GM12878 (cell line): ENCODE data around the gene ETV7. TPM values are rescaled to one million over a fixed set of nuclear protein-coding genes. Genes with fewer than 3 reads are reported as not detected.

Source experiments
- ATAC-seq: fragments of 200-7000 bp; cut with Tn5 transposase; 3 replicates; pipeline ENCODE4 v1.9.1; 2020; ENCODE audit warnings: mild to moderate bottlenecking, moderate library complexity
- BruUV-seq: library from RNA; stranded (reverse); fragments of 400-500 nt; replicated peaks from 2 replicates; lab custom pipeline; 2021; lab: Mats Ljungman, UMichigan
- CTCF ChIA-PET: fragments of 300-600 bp; sonication (Branson Sonifier 250); formaldehyde crosslinking; extraction: SDS; loops from one replicate; lab custom pipeline; 2021; ENCODE audit warnings: inconsistent platforms; lab: Yijun Ruan, JAX
- POLR2A ChIA-PET: fragments of 350-600 bp; formaldehyde crosslinking; extraction: SDS; loops from one replicate; lab custom pipeline; 2021; ENCODE audit warnings: inconsistent platforms; lab: Charles Lee
- RAD21 ChIA-PET: fragments of 300-600 bp; sonication (Branson Sonifier 250); formaldehyde crosslinking; loops from one replicate; lab custom pipeline; 2023; ENCODE audit warnings: antibody characterized with exemption; ENCODE audit not compliant: unreplicated experiment; lab: Charles Lee
- SMC1A ChIA-PET: fragments of 300-600 bp; sonication (Branson Sonifier 250); formaldehyde crosslinking; loops from one replicate; lab custom pipeline; 2023; ENCODE audit not compliant: unreplicated experiment, uncharacterized antibody; lab: Charles Lee
- DNase-seq: peaks from one replicate; pipeline ENCODE4 v3.0.0-alpha.2; 2011; ENCODE audit warnings: low read depth, low spot score
- FAIRE-seq: peaks from 3 replicates; lab custom pipeline; 2011; peaks lifted over from hg19 to GRCh38; lab: Jason Lieb, UNC
- H2AFZ ChIP-seq: 2 replicates; pipeline ENCODE4 v1.6.0; 2011; ENCODE audit warnings: low read depth, low read length, control low read depth; ENCODE audit not compliant: control insufficient read depth
- H3K27ac ChIP-seq: 2 replicates; pipeline ENCODE4 v1.5.1; 2011; ENCODE audit warnings: control low read depth; ENCODE audit not compliant: control insufficient read depth, insufficient read depth
- H3K27me3 ChIP-seq, 2 experiments: replicated peaks in 1 of 2; 2 replicates each; pipeline versions ENCODE4 v1.6.0 to v1.6.1; 2011; ENCODE audit warnings: low read length in 1 of 2; ENCODE audit not compliant: control insufficient read depth in 2 of 2, insufficient read depth in 2 of 2
- H3K36me3 ChIP-seq, 2 experiments: 2 replicates each; pipeline ENCODE4 v1.5.1; 2011; ENCODE audit warnings: low read length in 1 of 2; ENCODE audit not compliant: control insufficient read depth in 2 of 2, insufficient read depth in 2 of 2
- H3K4me1 ChIP-seq: 2 replicates; pipeline ENCODE4 v1.6.1; 2011; ENCODE audit warnings: mild to moderate bottlenecking, low read length, moderate library complexity, mixed read lengths; ENCODE audit not compliant: control insufficient read depth, insufficient read depth
- H3K4me2 ChIP-seq: 2 replicates; pipeline ENCODE4 v1.6.0; 2011; ENCODE audit warnings: control low read depth; ENCODE audit not compliant: control insufficient read depth, insufficient read depth
- H3K4me3 ChIP-seq: fragments of 200-600 bp; sonication (generic); 2 replicates; pipeline ENCODE4 v1.5.1; 2016
- H3K79me2 ChIP-seq: 2 replicates; pipeline ENCODE4 v1.6.0; 2011; ENCODE audit warnings: low read length; ENCODE audit not compliant: control insufficient read depth, insufficient read depth
- H3K9ac ChIP-seq: 2 replicates; pipeline ENCODE4 v1.8.0; 2011; ENCODE audit warnings: low read length, control low read depth, mixed read lengths; ENCODE audit not compliant: control insufficient read depth, insufficient read depth
- H3K9me3 ChIP-seq: replicated peaks from 3 replicates; pipeline ENCODE4 v1.5.1; 2011; ENCODE audit warnings: mild to moderate bottlenecking, low read length; ENCODE audit not compliant: control insufficient read depth, insufficient read depth
- H4K20me1 ChIP-seq: 2 replicates; pipeline ENCODE4 v1.6.0; 2011; ENCODE audit not compliant: control insufficient read depth, insufficient read depth
- ATF7 ChIP-seq: fragments of 450-650 bp; IDR thresholded peaks from 2 replicates; pipeline ENCODE4 v1.6.1; 2016; ENCODE audit warnings: low read depth, mild to moderate bottlenecking
- ESRRA ChIP-seq: IDR thresholded peaks from 2 replicates; pipeline ENCODE4 v1.6.1; 2012; ENCODE audit warnings: mild to moderate bottlenecking, low read length, improper control_type of control experiment
- ETV6 ChIP-seq, 2 experiments: fragments of 450-650 bp in 1 of 2; IDR thresholded peaks in 1 of 2; conservative IDR thresholded peaks in 1 of 2; 2 replicates each; pipeline ENCODE4 v1.6.1; 2014; ENCODE audit warnings: antibody characterized with exemption in 1 of 2, borderline replicate concordance in 1 of 2, low read depth in 1 of 2, mild to moderate bottlenecking in 1 of 2, moderate library complexity in 1 of 2
- FOS ChIP-seq: IDR thresholded peaks from 3 replicates; pipeline ENCODE4 v1.6.1; 2011; ENCODE audit warnings: borderline replicate concordance; ENCODE audit not compliant: insufficient read length; ENCODE audit errors: extremely low read depth
- IKZF2 ChIP-seq, 2 experiments: fragments of 450-650 bp; IDR thresholded peaks; 2 replicates each; pipeline ENCODE4 v1.6.1; 2017; ENCODE audit warnings: mild to moderate bottlenecking in 2 of 2, moderate library complexity in 2 of 2
- MEF2B ChIP-seq: fragments of 450-650 bp; IDR thresholded peaks from 2 replicates; pipeline ENCODE4 v1.6.1; 2018; ENCODE audit warnings: mild to moderate bottlenecking, moderate library complexity; ENCODE audit not compliant: partially characterized antibody, poor library complexity, severe bottlenecking
- NFYA ChIP-seq: IDR thresholded peaks from 2 replicates; pipeline ENCODE4 v1.6.1; 2011; ENCODE audit warnings: low read depth, mild to moderate bottlenecking, low read length, improper control_type of control experiment, borderline replicate concordance
- NR2C1 ChIP-seq: fragments of 450-650 bp; IDR thresholded peaks from 2 replicates; pipeline ENCODE4 v1.6.1; 2017; ENCODE audit warnings: antibody characterized with exemption, mild to moderate bottlenecking, moderate library complexity
- RCOR1 ChIP-seq: conservative IDR thresholded peaks from 2 replicates; pipeline ENCODE4 v1.6.1; 2012; ENCODE audit warnings: low read depth, low read length, improper control_type of control experiment
- RFX5 ChIP-seq: IDR thresholded peaks from 2 replicates; pipeline ENCODE4 v1.6.1; 2011; ENCODE audit warnings: low read depth, low read length, improper control_type of control experiment
- SP1 ChIP-seq: IDR thresholded peaks from one replicate; pipeline ENCODE4 v1.6.1; 2011; ENCODE audit warnings: low read depth, low read length
- ZNF622 ChIP-seq: fragments of 450-650 bp; IDR thresholded peaks from 2 replicates; pipeline ENCODE4 v1.6.1; 2017; ENCODE audit warnings: mild to moderate bottlenecking, inconsistent platforms
- WGBS: methylation state at CpG from one replicate; pipeline ENCODE4 v1.1.6; 2016; ENCODE audit warnings: low lambda C conversion rate; ENCODE audit not compliant: insufficient replicate concordance, insufficient coverage; ENCODE audit errors: missing lambda C conversion rate; 5-methylcytosine and 5-hydroxymethylcytosine counted together
- in situ Hi-C: fragments of 300-500 bp; cut with MboI; formaldehyde crosslinking; loops from 9 replicates; pipeline ENCODE4 v1.14.3; 2018; ENCODE audit warnings: mixed read lengths
- intact Hi-C: fragments of 100-400 bp; cut with micrococcal nuclease; formaldehyde crosslinking; loops from one replicate; pipeline ENCODE4 v1.14.2; 2022; ENCODE audit not compliant: unreplicated experiment
- polyA plus RNA-seq, 11 experiments: library from polyadenylated mRNA; depleted of rRNA in 4 of 11; unstranded in 6 of 11; stranded (reverse) in 5 of 11; fragments of >200 nt; fragmentation: Nextera tagmentation in 4 of 11; fragmentation: Illumina TruSeq in 1 of 11; extraction: Ambion mirVana in 4 of 11; extraction: Trizol in 1 of 11; gene quantifications; 1 replicate in 1 of 11; 2 replicates in 10 of 11; pipeline versions ENCODE4 v1.2.1 to v1.2.3, GENCODE V29; 2011 to 2016; ENCODE audit warnings: inconsistent platforms in 2 of 11, missing spikeins in 2 of 11, low read depth in 1 of 11
- total RNA-seq, 4 experiments: library from RNA; depleted of rRNA in 3 of 4; stranded (reverse); fragments of >200 nt in 3 of 4; fragmentation: Illumina TruSeq in 1 of 4; extraction: Trizol in 1 of 4; gene quantifications; 2 replicates each; pipeline versions ENCODE4 v1.2.1 to v1.2.3, GENCODE V29; 2013 to 2021
- TF ChIP-seq, protein P1 (sequence below): fragments of 450-650 bp; IDR thresholded peaks from 2 replicates; pipeline ENCODE4 v1.6.1; 2018; ENCODE audit warnings: mild to moderate bottlenecking, low read depth, moderate library complexity; ENCODE audit not compliant: partially characterized antibody
- TF ChIP-seq, protein P2 (sequence below): IDR thresholded peaks from 2 replicates; pipeline ENCODE4 v1.6.1; 2011; ENCODE audit warnings: low read depth, low read length, improper control_type of control experiment, borderline replicate concordance
- TF ChIP-seq, protein P3 (sequence below): fragments of 450-650 bp; IDR thresholded peaks from 2 replicates; pipeline ENCODE4 v1.6.1; 2017; ENCODE audit warnings: antibody characterized with exemption, mild to moderate bottlenecking, moderate library complexity

Gene ETV7
- total and polyA plus RNA-seq, 10 of the 15 experiments (the other 5 are each of a cell fraction or from before 2014, with no cell fraction given), result 0.04 to 1.8 (median 1.3) TPM

GRCh38 chr6:36364669-36365479 lies 22.6 kb downstream of the ETV7 start:
- H3K79me2 ChIP-seq, result no peaks in the 10 kb centered on the region
- H4K20me1 ChIP-seq, result no peaks in the 10 kb centered on the region
- ChIA-PET POLR2A (interaction anchor here (0.5 to 2.2 kb wide), 9 partner anchors 9 to 223 kb away, joined by 3 to 8 read pairs (median 4); partner anchors contain the start of gene BNIP5), CTCF (interaction anchor here (0.6 to 17.3 kb wide), 8 partner anchors 13 to 400 kb away, joined by 3 to 483 read pairs (median 4); partner anchors contain the start of genes BNIP5 and ETV7), RAD21 (interaction anchor here (0.6 to 1.4 kb wide), 12 partner anchors 8 to 234 kb away, joined by 3 to 9 read pairs (median 4); partner anchors contain the start of gene BNIP5), SMC1A (interaction anchor here (0.6 to 19.6 kb wide), 11 partner anchors 13 to 337 kb away, joined by 3 to 386 read pairs (median 4); partner anchors contain the start of genes BNIP5 and MAPK14)
- no peak overlapping the region; the same call in 1 of the 2 replicates for H3K4me3 ChIP-seq
- ATAC-seq, result peak; percentile 84
- WGBS, result 14% methylated on average over 17 of the region's 19 CpGs
- H2AFZ ChIP-seq, result peak overlapping the region; percentile 88
- in situ Hi-C loops, result no loop called here
- peak overlapping the region; percentile 85 for H3K4me2 ChIP-seq
- intact Hi-C loops, result no loop called here
- peaks cover 34% of the 10 kb centered on the region for H3K4me1 ChIP-seq
- no peaks in the 10 kb centered on the region for H3K27me3 ChIP-seq
- DNase-seq, result no peak
- no TSS peak for BruUV-seq
- no peaks in the 10 kb centered on the region for H3K9me3 ChIP-seq
- FAIRE-seq, result no peak
- no peaks in the 10 kb centered on the region; a peak in 1 of 4 replicates for H3K36me3 ChIP-seq
- H3K9ac ChIP-seq, result peak overlapping the region; percentile 7; the same call in 1 of the 2 replicates
- peak overlapping the region; percentile 81 for H3K27ac ChIP-seq
- TF ChIP-seq ESRRA (no peak), RFX5 (no peak), ZNF622 (no peak), MEF2B (peak; percentile 32), ETV6 (conservative IDR thresholded peaks at IDR 0.05 in 1 of 2, IDR thresholded peaks at IDR 0.05 in 1 of 2; ENCODE audit: borderline replicate concordance in 1 of 2, low read depth in 1 of 2) (no peak), NFYA (no peak), SP1 (no peak), RCOR1 (no peak), ATF7 (no peak), NR2C1 (no peak), FOS (no peak), IKZF2 (IDR thresholded peaks at IDR 0.05) (peak; percentile 75 to 77)
- TF ChIP-seq, protein P1, sequence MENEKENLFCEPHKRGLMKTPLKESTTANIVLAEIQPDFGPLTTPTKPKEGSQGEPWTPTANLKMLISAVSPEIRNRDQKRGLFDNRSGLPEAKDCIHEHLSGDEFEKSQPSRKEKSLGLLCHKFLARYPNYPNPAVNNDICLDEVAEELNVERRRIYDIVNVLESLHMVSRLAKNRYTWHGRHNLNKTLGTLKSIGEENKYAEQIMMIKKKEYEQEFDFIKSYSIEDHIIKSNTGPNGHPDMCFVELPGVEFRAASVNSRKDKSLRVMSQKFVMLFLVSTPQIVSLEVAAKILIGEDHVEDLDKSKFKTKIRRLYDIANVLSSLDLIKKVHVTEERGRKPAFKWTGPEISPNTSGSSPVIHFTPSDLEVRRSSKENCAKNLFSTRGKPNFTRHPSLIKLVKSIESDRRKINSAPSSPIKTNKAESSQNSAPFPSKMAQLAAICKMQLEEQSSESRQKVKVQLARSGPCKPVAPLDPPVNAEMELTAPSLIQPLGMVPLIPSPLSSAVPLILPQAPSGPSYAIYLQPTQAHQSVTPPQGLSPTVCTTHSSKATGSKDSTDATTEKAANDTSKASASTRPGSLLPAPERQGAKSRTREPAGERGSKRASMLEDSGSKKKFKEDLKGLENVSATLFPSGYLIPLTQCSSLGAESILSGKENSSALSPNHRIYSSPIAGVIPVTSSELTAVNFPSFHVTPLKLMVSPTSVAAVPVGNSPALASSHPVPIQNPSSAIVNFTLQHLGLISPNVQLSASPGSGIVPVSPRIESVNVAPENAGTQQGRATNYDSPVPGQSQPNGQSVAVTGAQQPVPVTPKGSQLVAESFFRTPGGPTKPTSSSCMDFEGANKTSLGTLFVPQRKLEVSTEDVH, result no peak
- TF ChIP-seq, protein P2, sequence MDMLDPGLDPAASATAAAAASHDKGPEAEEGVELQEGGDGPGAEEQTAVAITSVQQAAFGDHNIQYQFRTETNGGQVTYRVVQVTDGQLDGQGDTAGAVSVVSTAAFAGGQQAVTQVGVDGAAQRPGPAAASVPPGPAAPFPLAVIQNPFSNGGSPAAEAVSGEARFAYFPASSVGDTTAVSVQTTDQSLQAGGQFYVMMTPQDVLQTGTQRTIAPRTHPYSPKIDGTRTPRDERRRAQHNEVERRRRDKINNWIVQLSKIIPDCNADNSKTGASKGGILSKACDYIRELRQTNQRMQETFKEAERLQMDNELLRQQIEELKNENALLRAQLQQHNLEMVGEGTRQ, result no peak
- TF ChIP-seq, protein P3, sequence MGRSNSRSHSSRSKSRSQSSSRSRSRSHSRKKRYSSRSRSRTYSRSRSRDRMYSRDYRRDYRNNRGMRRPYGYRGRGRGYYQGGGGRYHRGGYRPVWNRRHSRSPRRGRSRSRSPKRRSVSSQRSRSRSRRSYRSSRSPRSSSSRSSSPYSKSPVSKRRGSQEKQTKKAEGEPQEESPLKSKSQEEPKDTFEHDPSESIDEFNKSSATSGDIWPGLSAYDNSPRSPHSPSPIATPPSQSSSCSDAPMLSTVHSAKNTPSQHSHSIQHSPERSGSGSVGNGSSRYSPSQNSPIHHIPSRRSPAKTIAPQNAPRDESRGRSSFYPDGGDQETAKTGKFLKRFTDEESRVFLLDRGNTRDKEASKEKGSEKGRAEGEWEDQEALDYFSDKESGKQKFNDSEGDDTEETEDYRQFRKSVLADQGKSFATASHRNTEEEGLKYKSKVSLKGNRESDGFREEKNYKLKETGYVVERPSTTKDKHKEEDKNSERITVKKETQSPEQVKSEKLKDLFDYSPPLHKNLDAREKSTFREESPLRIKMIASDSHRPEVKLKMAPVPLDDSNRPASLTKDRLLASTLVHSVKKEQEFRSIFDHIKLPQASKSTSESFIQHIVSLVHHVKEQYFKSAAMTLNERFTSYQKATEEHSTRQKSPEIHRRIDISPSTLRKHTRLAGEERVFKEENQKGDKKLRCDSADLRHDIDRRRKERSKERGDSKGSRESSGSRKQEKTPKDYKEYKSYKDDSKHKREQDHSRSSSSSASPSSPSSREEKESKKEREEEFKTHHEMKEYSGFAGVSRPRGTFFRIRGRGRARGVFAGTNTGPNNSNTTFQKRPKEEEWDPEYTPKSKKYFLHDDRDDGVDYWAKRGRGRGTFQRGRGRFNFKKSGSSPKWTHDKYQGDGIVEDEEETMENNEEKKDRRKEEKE, result no peak
